Smooth muscle cell (in vitro differentiated cells): ENCODE results near the gene RAB4B. TPM values are rescaled to one million over a fixed set of nuclear protein-coding genes. Genes with fewer than 3 reads are reported as not detected.
A peak's percentile ranks its signal among the peaks of the same experiment; 100 is the strongest.
"Not testable (repeated sequence)": the region's sequence is repeated elsewhere in the genome, so short reads cannot be mapped to it uniquely, and the experiment has no call there.

Experiments
- DNase-seq: peaks from one replicate; lab custom pipeline; 2025; ENCODE audit not compliant: unreplicated experiment; lab: John Stamatoyannopoulos, UW
- H2AFZ ChIP-seq: fragments of 200-600 bp; sonication (generic); 2 replicates; pipeline ENCODE4 v1.6.0; 2016; ENCODE audit warnings: antibody characterized with exemption, low read depth, mild to moderate bottlenecking
- H3F3A ChIP-seq: fragments of 200-600 bp; sonication (generic); 2 replicates; pipeline ENCODE4 v1.6.0; 2017; ENCODE audit warnings: antibody characterized with exemption, low read depth
- H3K27ac ChIP-seq: fragments of 200-600 bp; sonication (generic); 2 replicates; pipeline ENCODE4 v1.5.1; 2016; ENCODE audit warnings: low read depth, mild to moderate bottlenecking
- H3K27me3 ChIP-seq: fragments of 200-600 bp; sonication (generic); 2 replicates; pipeline ENCODE4 v1.6.1; 2016; ENCODE audit warnings: low read depth, mild to moderate bottlenecking
- H3K36me3 ChIP-seq: fragments of 200-600 bp; sonication (generic); 2 replicates; pipeline ENCODE4 v1.5.1; 2016; ENCODE audit warnings: low read depth
- H3K4me1 ChIP-seq: fragments of 200-600 bp; sonication (generic); 2 replicates; pipeline ENCODE4 v1.5.1; 2016; ENCODE audit warnings: low read depth
- H3K4me2 ChIP-seq: fragments of 200-600 bp; sonication (generic); 2 replicates; pipeline ENCODE4 v1.6.0; 2016; ENCODE audit warnings: mild to moderate bottlenecking
- H3K4me3 ChIP-seq: fragments of 200-600 bp; sonication (generic); 2 replicates; pipeline ENCODE4 v1.5.1; 2016; ENCODE audit warnings: mild to moderate bottlenecking
- H3K79me2 ChIP-seq: fragments of 200-600 bp; sonication (generic); 2 replicates; pipeline ENCODE4 v1.6.0; 2016; ENCODE audit warnings: low read depth, mild to moderate bottlenecking
- H3K9ac ChIP-seq: fragments of 200-600 bp; sonication (generic); 2 replicates; pipeline ENCODE4 v1.6.0; 2016; ENCODE audit warnings: low read depth
- H3K9me3 ChIP-seq: fragments of 200-600 bp; sonication (generic); replicated peaks from 2 replicates; pipeline ENCODE4 v1.5.1; 2016; ENCODE audit warnings: low read depth
- H4K20me1 ChIP-seq: fragments of 200-600 bp; sonication (generic); 2 replicates; pipeline ENCODE4 v1.6.0; 2016; ENCODE audit warnings: low read depth
- CTCF ChIP-seq: fragments of 200-600 bp; sonication (generic); IDR thresholded peaks from 2 replicates; pipeline ENCODE4 v1.5.1; 2017; ENCODE audit warnings: borderline replicate concordance, mild to moderate bottlenecking, antibody characterized with exemption; ENCODE audit not compliant: insufficient read depth, poor library complexity, severe bottlenecking
- WGBS: methylation state at CpG from one replicate; pipeline ENCODE4 v1.1.7; 2016; ENCODE audit warnings: low lambda C conversion rate; 5-methylcytosine and 5-hydroxymethylcytosine counted together
- polyA plus RNA-seq: library from polyadenylated mRNA; unstranded; fragments of >200 nt; fragmentation: Nextera tagmentation; extraction: Ambion mirVana; gene quantifications from 2 replicates; pipeline ENCODE4 v1.2.1, GENCODE V29; 2016
- total RNA-seq: library from RNA; depleted of rRNA; stranded (reverse); fragments of >200 nt; gene quantifications from 2 replicates; pipeline ENCODE4 v1.2.3, GENCODE V29; 2014

Gene RAB4B
- total and polyA plus RNA-seq, 2 experiments from 2014 or later: 10.6 to 39.5 TPM

GRCh38 chr19:40808497-40808896 lies 30.4 kb downstream of the RAB4B start:
- Histone ChIP-seq H3K79me2 (peaks cover 24% of the 10 kb centered on the region), H3K27ac (no peak overlapping the region), H3K4me2 (no peak overlapping the region), H2AFZ (no peak overlapping the region), H3K4me1 (peaks cover 22% of the 10 kb centered on the region), H3K4me3 (no peak overlapping the region), H4K20me1 (peaks cover 63% of the 10 kb centered on the region), H3K27me3 (no peaks in the 10 kb centered on the region), H3F3A (peaks cover 27% of the 10 kb centered on the region), H3K36me3 (no peaks in the 10 kb centered on the region), H3K9me3 (no peaks in the 10 kb centered on the region), H3K9ac (no peak overlapping the region)
- no peak for DNase-seq
- TF ChIP-seq CTCF: no peak
- WGBS: 100% methylated on average over 5 of the region's 5 CpGs

GRCh38 chr19:40809358-40810086 lies 31.5 kb downstream of the RAB4B start:
- peaks cover 53% of the 10 kb centered on the region for H4K20me1 ChIP-seq
- no peaks in the 10 kb centered on the region for H3K9me3 ChIP-seq
- no peak overlapping the region for H3K4me2 ChIP-seq
- H3K9ac ChIP-seq: no peak overlapping the region
- DNase-seq: no peak
- no peaks in the 10 kb centered on the region for H3K36me3 ChIP-seq
- peaks cover 14% of the 10 kb centered on the region for H3K79me2 ChIP-seq
- H3K4me3 ChIP-seq: no peak overlapping the region
- H2AFZ ChIP-seq: no peak overlapping the region
- H3K4me1 ChIP-seq: peaks cover 22% of the 10 kb centered on the region
- TF ChIP-seq CTCF: no peak
- peaks cover 23% of the 10 kb centered on the region for H3F3A ChIP-seq
- WGBS: 96% methylated on average over 39 of the region's 39 CpGs
- no peaks in the 10 kb centered on the region for H3K27me3 ChIP-seq
- H3K27ac ChIP-seq: no peak overlapping the region

- peaks cover 23% of the 10 kb centered on the region for H3F3A ChIP-seq
- H3K9me3 ChIP-seq: no peaks in the 10 kb centered on the region
- peak overlapping the region; percentile 43 for H3K4me3 ChIP-seq
- peaks cover 22% of the 10 kb centered on the region for H3K4me1 ChIP-seq
- 54% methylated on average over 13 of the region's 14 CpGs for WGBS
- H3K79me2 ChIP-seq: peaks cover 7% of the 10 kb centered on the region
- H4K20me1 ChIP-seq: peaks cover 47% of the 10 kb centered on the region
- peak overlapping the region; percentile 28 for H3K27ac ChIP-seq
- peak overlapping the region; percentile 89 for H3K4me2 ChIP-seq
- no peaks in the 10 kb centered on the region for H3K27me3 ChIP-seq
- H3K36me3 ChIP-seq: no peaks in the 10 kb centered on the region
- no peak for DNase-seq
- no peak for TF ChIP-seq CTCF
- no peak overlapping the region for H2AFZ ChIP-seq
- no peak overlapping the region for H3K9ac ChIP-seq
Observed at GRCh38 chr19:40810160-40810559, 32.1 kb downstream of the RAB4B start.

GRCh38 chr19:40810649-40811408 lies 32.8 kb downstream of the RAB4B start:
- Histone ChIP-seq H3K27ac (peak overlapping the region; percentile 46), H3K4me3 (peak overlapping the region; percentile 43), H3K4me2 (peak overlapping the region; percentile 89), H3K9ac (peak overlapping the region; percentile 24), H3F3A (peaks cover 18% of the 10 kb centered on the region), H4K20me1 (peaks cover 40% of the 10 kb centered on the region), H3K4me1 (peaks cover 20% of the 10 kb centered on the region)
- H3K79me2 ChIP-seq, H2AFZ ChIP-seq, H3K36me3 ChIP-seq, H3K9me3 ChIP-seq, H3K27me3 ChIP-seq: not testable (repeated sequence)
- 2% methylated on average over 59 of the region's 65 CpGs for WGBS
- DNase-seq: peak; percentile 81
